Activated naive CD4-positive, alpha-beta T cell (primary cell): ENCODE measurements around the gene ZNF516.

ENCODE experiments used
- DNase-seq, 4 experiments: peaks; one replicate each; lab custom pipeline; 2025; lab: John Stamatoyannopoulos, UW

The ZNF516 gene

GRCh38 chr18:76455003-76455676 lies 39.9 kb downstream of the ZNF516 start:
- DNase-seq: no peak

GRCh38 chr18:76454418-76454817 lies 40.6 kb downstream of the ZNF516 start:
- DNase-seq: no peak

- DNase-seq: no peak
Observed at GRCh38 chr18:76453932-76454331, 41.1 kb downstream of the ZNF516 start.

- DNase-seq: no peak
Observed at GRCh38 chr18:76453057-76453561, 41.9 kb downstream of the ZNF516 start.

- no peak for DNase-seq
Observed at GRCh38 chr18:76452357-76452756, 42.7 kb downstream of the ZNF516 start.

GRCh38 chr18:76451396-76452331 lies 43.4 kb downstream of the ZNF516 start:
- DNase-seq: no peak

GRCh38 chr18:76450452-76451395 lies 44.3 kb downstream of the ZNF516 start:
- no peak for DNase-seq

GRCh38 chr18:76449111-76449453 lies 46.0 kb downstream of the ZNF516 start:
- DNase-seq: no peak

- DNase-seq: no peak
Observed at GRCh38 chr18:76448256-76449110, 46.6 kb downstream of the ZNF516 start.

- no peak for DNase-seq
Observed at GRCh38 chr18:76447258-76447890, 47.7 kb downstream of the ZNF516 start.

GRCh38 chr18:76446321-76447257 lies 48.5 kb downstream of the ZNF516 start:
- no peak for DNase-seq

GRCh38 chr18:76445741-76446232 lies 49.3 kb downstream of the ZNF516 start:
- no peak for DNase-seq

- no peak for DNase-seq
Observed at GRCh38 chr18:76445275-76445674, 49.8 kb downstream of the ZNF516 start.

- no peak for DNase-seq
Observed at GRCh38 chr18:76444446-76445105, 50.5 kb downstream of the ZNF516 start.

- no peak for DNase-seq
Observed at GRCh38 chr18:76443519-76444445, 51.3 kb downstream of the ZNF516 start.

- DNase-seq: no peak
Observed at GRCh38 chr18:76442413-76443171, 52.5 kb downstream of the ZNF516 start.
